ENCODE results near the gene EIF3D.

DNA sequence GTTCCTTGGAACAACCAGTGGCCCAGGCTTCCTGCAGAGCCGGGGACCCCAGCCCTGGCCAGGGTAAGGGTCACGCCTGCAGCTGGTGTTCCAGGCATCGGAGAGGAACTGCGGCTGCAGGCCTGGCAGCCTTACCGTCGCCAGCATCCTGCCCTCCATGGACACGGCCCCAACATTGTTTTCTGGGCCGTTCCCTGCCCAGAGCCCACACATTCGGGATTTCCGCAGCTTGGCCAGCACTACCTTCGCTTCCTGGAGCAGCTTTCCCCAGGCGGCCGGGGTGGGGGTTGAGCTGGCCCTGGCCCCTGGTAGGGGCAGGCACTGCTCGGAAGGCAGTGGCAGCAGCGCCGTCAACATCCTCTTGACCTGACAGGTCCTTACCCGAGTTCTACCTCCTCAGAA, 65.2 kb downstream of the EIF3D start:
- no peak for TF ChIP-seq CTCF (conservative IDR thresholded peaks at IDR 0.05; ENCODE audit: low read length)
- TF ChIP-seq EZH2phosphoT487 (IDR thresholded peaks at IDR 0.05; ENCODE audit: borderline replicate concordance) = no peak

Data from Loucy (cell line).